ENCODE measurements around the gene SP2. TPM values are rescaled to one million over a fixed set of nuclear protein-coding genes. Genes with fewer than 3 reads are reported as not detected.

The SP2 gene
- total RNA-seq, 1 donor from 2014 or later = 18.0 TPM

GRCh38 chr17:47877368-47878034, 18.5 kb upstream of the SP2 start:
- H3K36me3 Mint-ChIP-seq = no peaks in the 10 kb centered on the region
- peaks cover 68% of the 10 kb centered on the region for H3K4me1 Mint-ChIP-seq
- TF ChIP-seq CTCF (IDR thresholded peaks at IDR 0.05; ENCODE audit: unreplicated experiment) = no peak
- peak overlapping the region; percentile 78 for H3K27ac Mint-ChIP-seq
- no peaks in the 10 kb centered on the region for H3K27me3 Mint-ChIP-seq (ENCODE audit: low read depth)
- peak overlapping the region; percentile 29 for H3K4me3 Mint-ChIP-seq
- peak in 1 of 2 experiments; percentile 50 for DNase-seq (ENCODE audit: low spot score in 2 of 2, unreplicated experiment in 2 of 2)
- H3K9me3 Mint-ChIP-seq = no peaks in the 10 kb centered on the region

- Mint-ChIP-seq H3K27ac (peak overlapping the region; percentile 78), H3K9me3 (no peaks in the 10 kb centered on the region), H3K4me1 (peaks cover 68% of the 10 kb centered on the region), H3K36me3 (no peaks in the 10 kb centered on the region), H3K27me3 (ENCODE audit: low read depth) (no peaks in the 10 kb centered on the region), H3K4me3 (no peak overlapping the region)
- no peak for TF ChIP-seq CTCF (IDR thresholded peaks at IDR 0.05; ENCODE audit: unreplicated experiment)
- DNase-seq (ENCODE audit: low spot score in 2 of 2, unreplicated experiment in 2 of 2) = no peak
Observed at GRCh38 chr17:47878203-47879027, 17.6 kb upstream of the SP2 start.

GRCh38 chr17:47879028-47879585, 16.9 kb upstream of the SP2 start:
- no peak overlapping the region for H3K4me3 Mint-ChIP-seq
- peak overlapping the region; percentile 55 for H3K27ac Mint-ChIP-seq
- H3K36me3 Mint-ChIP-seq = no peaks in the 10 kb centered on the region
- H3K9me3 Mint-ChIP-seq = no peaks in the 10 kb centered on the region
- no peak for DNase-seq (ENCODE audit: low spot score in 2 of 2, unreplicated experiment in 2 of 2)
- H3K4me1 Mint-ChIP-seq = peaks cover 73% of the 10 kb centered on the region
- H3K27me3 Mint-ChIP-seq (ENCODE audit: low read depth) = no peaks in the 10 kb centered on the region
- no peak for TF ChIP-seq CTCF (IDR thresholded peaks at IDR 0.05; ENCODE audit: unreplicated experiment)

GRCh38 chr17:47879776-47880454, 16.1 kb upstream of the SP2 start:
- no peak for DNase-seq (ENCODE audit: low spot score in 2 of 2, unreplicated experiment in 2 of 2)
- Mint-ChIP-seq H3K27ac (peak overlapping the region; percentile 24), H3K36me3 (no peaks in the 10 kb centered on the region), H3K9me3 (no peaks in the 10 kb centered on the region), H3K27me3 (ENCODE audit: low read depth) (no peaks in the 10 kb centered on the region), H3K4me3 (no peak overlapping the region), H3K4me1 (peaks cover 74% of the 10 kb centered on the region)
- TF ChIP-seq CTCF (IDR thresholded peaks at IDR 0.05; ENCODE audit: unreplicated experiment) = no peak

- H3K9me3 Mint-ChIP-seq = no peaks in the 10 kb centered on the region
- no peak overlapping the region for H3K4me3 Mint-ChIP-seq
- no peak for DNase-seq (ENCODE audit: low spot score in 2 of 2, unreplicated experiment in 2 of 2)
- H3K4me1 Mint-ChIP-seq = peaks cover 71% of the 10 kb centered on the region
- H3K27ac Mint-ChIP-seq = no peak overlapping the region
- no peaks in the 10 kb centered on the region for H3K27me3 Mint-ChIP-seq (ENCODE audit: low read depth)
- no peaks in the 10 kb centered on the region for H3K36me3 Mint-ChIP-seq
- no peak for TF ChIP-seq CTCF (IDR thresholded peaks at IDR 0.05; ENCODE audit: unreplicated experiment)
Observed at GRCh38 chr17:47882247-47882646, 13.8 kb upstream of the SP2 start.
